HUES6 (cell line): ENCODE data around the gene TVP23A.

Experiments
- H3K27ac ChIP-seq: 2 replicates; pipeline ENCODE4 v1.7.0; 2013; ENCODE audit warnings: low read depth, mild to moderate bottlenecking, low read length, inconsistent platforms
- H3K27me3 ChIP-seq: 2 replicates; pipeline ENCODE4 v1.6.1; 2013; ENCODE audit warnings: low read length; ENCODE audit not compliant: control insufficient read depth, insufficient read depth
- H3K36me3 ChIP-seq: 2 replicates; pipeline ENCODE4 v1.6.1; 2013; ENCODE audit warnings: low read length; ENCODE audit not compliant: control insufficient read depth, insufficient read depth
- H3K4me1 ChIP-seq: 2 replicates; pipeline ENCODE4 v1.6.1; 2013; ENCODE audit warnings: low read length; ENCODE audit not compliant: control insufficient read depth, insufficient read depth
- H3K4me3 ChIP-seq: 2 replicates; pipeline ENCODE4 v1.5.1; 2013; ENCODE audit warnings: low read depth, low read length
- H3K9ac ChIP-seq: one replicate; pipeline ENCODE4 v1.6.1; 2013; ENCODE audit warnings: mild to moderate bottlenecking, low read length
- H3K9me3 ChIP-seq: 2 replicates; pipeline ENCODE4 v1.6.1; 2013; ENCODE audit warnings: low read depth, low read length; ENCODE audit not compliant: control insufficient read depth, insufficient read depth

TVP23A gene

GRCh38 chr16:10817963-10818941, at the start of gene TVP23A:
Gene TVP23A, minus strand, starts transcription at chr16:10818794. Its CDS starts 301 bp downstream, at chr16:10818493.
- no peaks in the 10 kb centered on the region for H3K9me3 ChIP-seq
- H3K36me3 ChIP-seq = no peaks in the 10 kb centered on the region
- H3K27me3 ChIP-seq = peaks cover 14% of the 10 kb centered on the region
- H3K4me1 ChIP-seq = 0 out of 2 replicates have a peak, but pooled peaks cover 2% of the 10 kb centered on the region
- H3K27ac ChIP-seq = no peak within 1 kb of the TSS
- H3K4me3 ChIP-seq = peak within 1 kb of the TSS; percentile 66
- no peak within 1 kb of the TSS for H3K9ac ChIP-seq

- H3K4me3 ChIP-seq = no peak overlapping the region
- H3K4me1 ChIP-seq = no peaks in the 10 kb centered on the region
- no peaks in the 10 kb centered on the region for H3K36me3 ChIP-seq
- H3K27me3 ChIP-seq = peaks cover 2% of the 10 kb centered on the region; the same call in 1 of the 2 replicates
- no peak overlapping the region for H3K27ac ChIP-seq
- no peak overlapping the region for H3K9ac ChIP-seq
- no peaks in the 10 kb centered on the region for H3K9me3 ChIP-seq
These were observed 49.6 kb upstream of the TVP23A start for GRCh38 chr16:10868104-10868595.

- Histone ChIP-seq H3K36me3 (no peaks in the 10 kb centered on the region), H3K27me3 (no peaks in the 10 kb centered on the region; the same call in 1 of the 2 replicates), H3K9me3 (no peaks in the 10 kb centered on the region), H3K9ac (no peak overlapping the region), H3K4me3 (no peak overlapping the region), H3K27ac (no peak overlapping the region), H3K4me1 (no peaks in the 10 kb centered on the region)
These were observed 48.6 kb upstream of the TVP23A start for GRCh38 chr16:10867199-10867598.

- Histone ChIP-seq H3K36me3 (no peaks in the 10 kb centered on the region), H3K9me3 (no peaks in the 10 kb centered on the region), H3K9ac (no peak overlapping the region), H3K27me3 (no peaks in the 10 kb centered on the region; the same call in 1 of the 2 replicates), H3K4me1 (no peaks in the 10 kb centered on the region), H3K4me3 (no peak overlapping the region), H3K27ac (no peak overlapping the region)
These were observed 47.7 kb upstream of the TVP23A start for GRCh38 chr16:10865991-10866966.

- Histone ChIP-seq H3K36me3 (no peaks in the 10 kb centered on the region), H3K9ac (no peak overlapping the region), H3K4me1 (no peaks in the 10 kb centered on the region), H3K9me3 (peaks cover 7% of the 10 kb centered on the region; the same call in 1 of the 2 replicates), H3K4me3 (no peak overlapping the region), H3K27me3 (no peaks in the 10 kb centered on the region; the same call in 1 of the 2 replicates), H3K27ac (no peak overlapping the region)
These were observed 43.8 kb upstream of the TVP23A start for GRCh38 chr16:10862438-10862837.

- Histone ChIP-seq H3K4me3 (no peak overlapping the region), H3K9ac (no peak overlapping the region), H3K27me3 (no peaks in the 10 kb centered on the region; the same call in 1 of the 2 replicates), H3K27ac (no peak overlapping the region), H3K9me3 (peaks cover 7% of the 10 kb centered on the region; the same call in 1 of the 2 replicates), H3K36me3 (no peaks in the 10 kb centered on the region), H3K4me1 (no peaks in the 10 kb centered on the region)
These were observed 41.1 kb upstream of the TVP23A start for GRCh38 chr16:10859658-10860057.

- H3K27me3 ChIP-seq = no peaks in the 10 kb centered on the region; the same call in 1 of the 2 replicates
- H3K4me3 ChIP-seq = no peak overlapping the region
- peaks cover 7% of the 10 kb centered on the region; the same call in 1 of the 2 replicates for H3K9me3 ChIP-seq
- H3K9ac ChIP-seq = no peak overlapping the region
- no peaks in the 10 kb centered on the region for H3K36me3 ChIP-seq
- H3K4me1 ChIP-seq = no peaks in the 10 kb centered on the region
- H3K27ac ChIP-seq = no peak overlapping the region
These were observed 40.4 kb upstream of the TVP23A start for GRCh38 chr16:10859020-10859419.

- Histone ChIP-seq H3K9ac (no peak overlapping the region), H3K4me3 (no peak overlapping the region), H3K4me1 (no peaks in the 10 kb centered on the region), H3K27me3 (no peaks in the 10 kb centered on the region; the same call in 1 of the 2 replicates), H3K9me3 (peaks cover 7% of the 10 kb centered on the region; the same call in 1 of the 2 replicates), H3K36me3 (no peaks in the 10 kb centered on the region), H3K27ac (no peak overlapping the region)
These were observed 39.6 kb upstream of the TVP23A start for GRCh38 chr16:10858203-10858602.

GRCh38 chr16:10856042-10856441, 37.4 kb upstream of the TVP23A start:
- no peak overlapping the region for H3K4me3 ChIP-seq
- no peaks in the 10 kb centered on the region for H3K36me3 ChIP-seq
- no peaks in the 10 kb centered on the region; the same call in 1 of the 2 replicates for H3K27me3 ChIP-seq
- peaks cover 7% of the 10 kb centered on the region; the same call in 1 of the 2 replicates for H3K9me3 ChIP-seq
- H3K27ac ChIP-seq = no peak overlapping the region
- no peaks in the 10 kb centered on the region for H3K4me1 ChIP-seq
- H3K9ac ChIP-seq = no peak overlapping the region

GRCh38 chr16:10852948-10853347, 34.4 kb upstream of the TVP23A start:
- no peaks in the 10 kb centered on the region for H3K4me1 ChIP-seq
- H3K9ac ChIP-seq = no peak overlapping the region
- no peak overlapping the region for H3K27ac ChIP-seq
- H3K9me3 ChIP-seq = no peaks in the 10 kb centered on the region
- H3K4me3 ChIP-seq = no peak overlapping the region
- H3K36me3 ChIP-seq = no peaks in the 10 kb centered on the region
- H3K27me3 ChIP-seq = no peaks in the 10 kb centered on the region
